B cell (primary cell): ENCODE data around the gene MRPS27. TPM values are rescaled to one million over a fixed set of nuclear protein-coding genes. Genes with fewer than 3 reads are reported as not detected.

ENCODE experiments used
- ATAC-seq: fragments of 200-7000 bp; cut with Tn5 transposase; one replicate; pipeline ENCODE4 v1.10.0; 2021; ENCODE audit warnings: low read depth, mild to moderate bottlenecking, moderate number of reproducible peaks, moderate library complexity
- CTCF ChIA-PET: fragments of 350-600 bp; sonication (Branson Sonifier 250); formaldehyde crosslinking; loops from one replicate; lab custom pipeline; 2021; ENCODE audit warnings: antibody characterized with exemption, inconsistent platforms; lab: Charles Lee
- POLR2A ChIA-PET: fragments of 350-600 bp; sonication (Branson Sonifier 250); formaldehyde crosslinking; loops from one replicate; lab custom pipeline; 2021; ENCODE audit warnings: antibody characterized with exemption; lab: Charles Lee
- DNase-seq: peaks from one replicate; pipeline ENCODE4 v3.0.0; 2013
- H2AFZ ChIP-seq: 2 replicates; pipeline ENCODE4 v1.6.1; 2012; ENCODE audit warnings: mild to moderate bottlenecking, low read depth, low read length; ENCODE audit not compliant: insufficient read depth, poor library complexity, severe bottlenecking
- H3K27ac ChIP-seq, 2 donors: 1 replicate in 1 of 2; 2 replicates in 1 of 2; pipeline ENCODE4 v1.5.1; 2012 to 2013; ENCODE audit warnings: low read length in 2 of 2, mild to moderate bottlenecking in 2 of 2, moderate library complexity in 1 of 2
- H3K27me3 ChIP-seq, 4 experiments: fragments of 200-600 bp in 1 of 4; sonication (generic) in 1 of 4; replicated peaks in 1 of 4; 1 replicate in 2 of 4; 2 replicates in 2 of 4; pipeline versions ENCODE4 v1.6.1 to v1.7.0; 2013 to 2016; ENCODE audit warnings: low read length in 3 of 4, mild to moderate bottlenecking in 2 of 4, mixed read lengths in 1 of 4, moderate library complexity in 1 of 4; ENCODE audit not compliant: insufficient read depth in 4 of 4, control insufficient read depth in 3 of 4; ENCODE audit errors: control extremely low read depth in 1 of 4
- H3K36me3 ChIP-seq, 2 experiments: replicated peaks in 1 of 2; 1 replicate in 1 of 2; 2 replicates in 1 of 2; pipeline versions ENCODE4 v1.6.1 to v1.7.1; 2013; ENCODE audit warnings: low read length in 1 of 2; ENCODE audit not compliant: insufficient read depth in 2 of 2, control insufficient read depth in 1 of 2; ENCODE audit errors: control extremely low read depth in 1 of 2, extremely low read depth in 1 of 2
- H3K4me1 ChIP-seq, 2 donors: fragments of 200-600 bp in 1 of 2; sonication (generic) in 1 of 2; 1 replicate in 1 of 2; 2 replicates in 1 of 2; pipeline versions ENCODE4 v1.5.1 to v1.6.1; 2013 to 2017; ENCODE audit warnings: low read length in 2 of 2; ENCODE audit not compliant: control insufficient read depth in 2 of 2, insufficient read depth in 2 of 2
- H3K4me2 ChIP-seq: replicated peaks from 2 replicates; pipeline ENCODE3; 2012; ENCODE audit warnings: mild to moderate bottlenecking, low read depth, low read length; ENCODE audit not compliant: poor library complexity, severe bottlenecking
- H3K4me3 ChIP-seq, 5 experiments: fragments of 200-600 bp in 1 of 5; sonication (generic) in 1 of 5; 1 replicate in 3 of 5; 2 replicates in 2 of 5; pipeline versions ENCODE4 v1.5.1 to v1.7.0; 2011 to 2016; ENCODE audit warnings: low read length in 4 of 5, mild to moderate bottlenecking in 4 of 5, low read depth in 2 of 5, control low read depth in 1 of 5, moderate library complexity in 1 of 5; ENCODE audit not compliant: insufficient read depth in 1 of 5; ENCODE audit errors: control extremely low read depth in 1 of 5, extremely low read depth in 1 of 5
- H3K79me2 ChIP-seq: fragments of 200-600 bp; sonication (generic); one replicate; pipeline ENCODE4 v1.6.0; 2016; ENCODE audit warnings: low read length; ENCODE audit not compliant: control insufficient read depth, insufficient read depth
- H3K9ac ChIP-seq: fragments of 200-600 bp; sonication (generic); 2 replicates; pipeline ENCODE4 v1.6.1; 2017; ENCODE audit warnings: mild to moderate bottlenecking, low read length, moderate library complexity
- H3K9me3 ChIP-seq, 3 donors: one replicate each; pipeline versions ENCODE4 v1.6.1 to v1.7.1; 2013; ENCODE audit warnings: low read length in 2 of 3; ENCODE audit not compliant: control insufficient read depth in 2 of 3, insufficient read depth in 1 of 3; ENCODE audit errors: control extremely low read depth in 1 of 3
- H4K20me1 ChIP-seq: 2 replicates; pipeline ENCODE4 v1.6.0; 2012; ENCODE audit warnings: mild to moderate bottlenecking, low read length; ENCODE audit not compliant: insufficient read depth, control insufficient read depth, poor library complexity, severe bottlenecking
- H3K27ac Mint-ChIP-seq: one replicate; pipeline ENCODE4 v1.8.0; 2021; ENCODE audit warnings: mixed read lengths
- H3K27me3 Mint-ChIP-seq: one replicate; pipeline ENCODE4 v1.8.0; 2021; ENCODE audit warnings: mixed read lengths
- H3K4me1 Mint-ChIP-seq: one replicate; pipeline ENCODE4 v1.8.0; 2021; ENCODE audit warnings: mixed read lengths
- H3K4me3 Mint-ChIP-seq: one replicate; pipeline ENCODE4 v1.8.0; 2021; ENCODE audit warnings: mixed read lengths
- H3K9me3 Mint-ChIP-seq: one replicate; pipeline ENCODE4 v1.8.0; 2022; ENCODE audit warnings: mixed read lengths; ENCODE audit not compliant: insufficient read depth
- EZH2 ChIP-seq: IDR thresholded peaks from 2 replicates; pipeline ENCODE4 v1.6.1; 2012; ENCODE audit warnings: borderline replicate concordance, low read depth, mild to moderate bottlenecking, moderate library complexity, low read length; ENCODE audit not compliant: insufficient read depth, poor library complexity, severe bottlenecking
- WGBS: methylation state at CpG from one replicate; pipeline ENCODE4 v1.1.5; 2013; ENCODE audit warnings: missing lambda C conversion rate; ENCODE audit not compliant: insufficient coverage; 5-methylcytosine and 5-hydroxymethylcytosine counted together
- intact Hi-C: fragments of 100-400 bp; cut with micrococcal nuclease; formaldehyde crosslinking; loops from one replicate; pipeline ENCODE4 v1.10.0; 2022
- polyA plus RNA-seq: library from polyadenylated mRNA; depleted of rRNA; stranded (reverse); fragments of >200 nt; gene quantifications from 2 replicates; pipeline ENCODE4 v1.2.3, GENCODE V29; 2012
- total RNA-seq, 2 donors: library from RNA; stranded (reverse); fragments of 120-200 nt in 1 of 2; gene quantifications; 1 replicate in 1 of 2; 2 replicates in 1 of 2; pipeline versions ENCODE4 v1.2.3 to v1.2.4, GENCODE V29; 2013 to 2022
- TF ChIP-seq, protein P1 (sequence below): fragments of 200-600 bp; IDR thresholded peaks from one replicate; pipeline ENCODE4 v1.8.0; 2022; ENCODE audit warnings: antibody characterized with exemption, mild to moderate bottlenecking

MRPS27 gene
- total and polyA plus RNA-seq, 2 donors (not counting 1 experiment from before 2014, with no cell fraction given): 33.4 to 58.3 TPM

DNA sequence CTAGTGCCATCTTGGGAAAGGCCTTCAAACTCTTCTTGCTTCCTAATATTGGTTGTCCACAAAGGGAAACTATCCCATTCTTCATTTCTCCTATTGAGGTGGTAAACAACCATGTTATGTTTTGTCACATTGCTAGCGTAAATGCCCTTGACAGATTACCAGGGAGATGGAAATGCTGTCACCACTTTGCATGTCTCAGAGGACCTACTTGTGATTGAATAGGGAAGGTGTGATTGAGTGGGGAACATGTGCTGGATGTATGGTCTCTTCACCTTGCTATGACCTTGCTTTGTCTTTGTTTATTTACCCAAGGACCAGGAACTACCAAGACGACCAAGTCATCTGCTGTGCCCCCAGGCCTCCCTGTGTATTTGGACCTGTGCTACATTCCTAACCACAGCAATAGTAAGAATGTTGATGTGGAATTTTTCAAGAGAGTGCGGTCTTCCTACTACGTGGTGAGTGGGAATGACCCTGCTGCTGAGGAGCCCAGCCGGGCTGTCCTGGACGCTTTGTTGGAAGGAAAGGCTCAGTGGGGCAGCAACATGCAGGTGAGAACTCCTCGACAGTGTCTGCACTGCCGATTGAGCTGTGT, 116.7 kb downstream of the MRPS27 start:
- ChIA-PET POLR2A (no interaction called here), CTCF (no interaction called here)
- H3K27me3 Mint-ChIP-seq: no peaks in the 10 kb centered on the region

DNA sequence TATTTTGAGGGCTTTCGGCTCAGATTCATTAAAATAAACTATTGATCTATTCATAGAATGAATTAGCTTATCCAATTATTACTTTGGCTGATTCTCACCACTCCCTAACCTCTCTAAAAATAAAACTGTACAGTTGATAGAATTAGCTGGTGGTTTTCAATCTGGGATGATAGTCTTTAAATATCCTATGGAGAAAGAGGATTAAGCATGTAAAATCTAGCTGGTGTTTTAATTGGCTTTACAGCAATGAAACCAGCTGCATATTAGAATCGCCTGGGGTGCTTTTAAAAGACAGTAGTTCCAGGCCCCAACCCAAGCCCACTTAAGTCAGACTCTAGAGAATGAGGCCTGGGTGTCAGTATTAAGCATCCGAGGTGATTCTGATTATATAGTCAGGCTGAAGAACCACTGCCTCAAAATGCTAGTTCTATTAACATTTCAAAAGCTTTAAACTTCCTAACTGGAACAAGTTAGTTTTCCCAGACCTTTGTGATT, 117.7 kb downstream of the MRPS27 start:
- H3K36me3 ChIP-seq: no peaks in the 10 kb centered on the region
- intact Hi-C loops: no loop called here
- CTCF ChIA-PET: no interaction called here
- no peaks in the 10 kb centered on the region for H4K20me1 ChIP-seq
- WGBS: no CpG with 5 or more reads among the region's 3 CpGs
- Mint-ChIP-seq H3K4me3 (no peak overlapping the region), H3K4me1 (no peaks in the 10 kb centered on the region), H3K27ac (no peak overlapping the region), H3K9me3 (no peaks in the 10 kb centered on the region), H3K27me3 (peaks cover 2% of the 10 kb centered on the region)
- H3K4me1 ChIP-seq: no peaks in the 10 kb centered on the region
- POLR2A ChIA-PET: no interaction called here
- H3K4me2 ChIP-seq: no peak overlapping the region
- peaks cover 0 to 4% (median 0%) of the 10 kb centered on the region in 3 donors for H3K9me3 ChIP-seq
- no peaks in the 10 kb centered on the region for H3K27me3 ChIP-seq
- H3K79me2 ChIP-seq: no peaks in the 10 kb centered on the region
- no peak overlapping the region for H3K4me3 ChIP-seq
- H2AFZ ChIP-seq: no peak overlapping the region
- ATAC-seq (no peak), DNase-seq (no peak)
- no peak for TF ChIP-seq EZH2
- TF ChIP-seq, protein P1, sequence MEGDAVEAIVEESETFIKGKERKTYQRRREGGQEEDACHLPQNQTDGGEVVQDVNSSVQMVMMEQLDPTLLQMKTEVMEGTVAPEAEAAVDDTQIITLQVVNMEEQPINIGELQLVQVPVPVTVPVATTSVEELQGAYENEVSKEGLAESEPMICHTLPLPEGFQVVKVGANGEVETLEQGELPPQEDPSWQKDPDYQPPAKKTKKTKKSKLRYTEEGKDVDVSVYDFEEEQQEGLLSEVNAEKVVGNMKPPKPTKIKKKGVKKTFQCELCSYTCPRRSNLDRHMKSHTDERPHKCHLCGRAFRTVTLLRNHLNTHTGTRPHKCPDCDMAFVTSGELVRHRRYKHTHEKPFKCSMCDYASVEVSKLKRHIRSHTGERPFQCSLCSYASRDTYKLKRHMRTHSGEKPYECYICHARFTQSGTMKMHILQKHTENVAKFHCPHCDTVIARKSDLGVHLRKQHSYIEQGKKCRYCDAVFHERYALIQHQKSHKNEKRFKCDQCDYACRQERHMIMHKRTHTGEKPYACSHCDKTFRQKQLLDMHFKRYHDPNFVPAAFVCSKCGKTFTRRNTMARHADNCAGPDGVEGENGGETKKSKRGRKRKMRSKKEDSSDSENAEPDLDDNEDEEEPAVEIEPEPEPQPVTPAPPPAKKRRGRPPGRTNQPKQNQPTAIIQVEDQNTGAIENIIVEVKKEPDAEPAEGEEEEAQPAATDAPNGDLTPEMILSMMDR: no peak
- no peak overlapping the region for H3K9ac ChIP-seq
- no peak overlapping the region for H3K27ac ChIP-seq

More for the DNA sequence above, 116.7 kb downstream of the MRPS27 start:
- no peak overlapping the region for H3K27ac Mint-ChIP-seq
- Histone ChIP-seq H3K36me3 (no peaks in the 10 kb centered on the region), H3K4me3 (no peak overlapping the region), H3K4me1 (no peaks in the 10 kb centered on the region), H3K9ac (no peak overlapping the region), H4K20me1 (no peaks in the 10 kb centered on the region), H3K9me3 (peaks cover 0 to 4% (median 0%) of the 10 kb centered on the region in 3 donors), H3K27ac (no peak overlapping the region), H3K4me2 (no peak overlapping the region), H2AFZ (no peak overlapping the region), H3K79me2 (no peaks in the 10 kb centered on the region), H3K27me3 (no peaks in the 10 kb centered on the region)
- ATAC-seq: no peak
- intact Hi-C loops: no loop called here
- no peaks in the 10 kb centered on the region for H3K4me1 Mint-ChIP-seq
- H3K4me3 Mint-ChIP-seq: no peak overlapping the region
- no peak for DNase-seq
- WGBS: 99% methylated on average over 6 of the region's 8 CpGs
- TF ChIP-seq EZH2: no peak
- TF ChIP-seq, protein P1: no peak
- no peaks in the 10 kb centered on the region for H3K9me3 Mint-ChIP-seq
